Heart left ventricle (tissue), 16 donors: ENCODE data around the gene AKR1B1. TPM values are rescaled to one million over a fixed set of nuclear protein-coding genes. Genes with fewer than 3 reads are reported as not detected.

Experiments used
- ATAC-seq, 4 donors: fragments of 200-7000 bp; cut with Tn5 transposase; one replicate each; pipeline ENCODE4 v1.9.1; 2020 to 2022; ENCODE audit warnings: moderate library complexity in 4 of 4, mild to moderate bottlenecking in 3 of 4, moderate number of reproducible peaks in 1 of 4
- DNase-seq, 5 donors: peaks; one replicate each; pipeline ENCODE4 v3.0.0-alpha.2; 2020
- H3K27ac ChIP-seq, 12 donors: fragments of 200-600 bp; sonication (generic) in 4 of 12; one replicate each; pipeline versions ENCODE4 v1.5.0 to v1.8.0; 2016 to 2022; ENCODE audit warnings: mild to moderate bottlenecking in 2 of 12
- H3K27me3 ChIP-seq, 9 donors: fragments of 200-600 bp; sonication (generic) in 2 of 9; one replicate each; pipeline versions ENCODE4 v1.5.1 to v1.8.0; 2016 to 2022; ENCODE audit warnings: mild to moderate bottlenecking in 3 of 9
- H3K36me3 ChIP-seq, 9 donors: fragments of 200-600 bp; sonication (generic) in 2 of 9; one replicate each; pipeline versions ENCODE4 v1.5.0 to v1.8.0; 2018 to 2022; ENCODE audit warnings: mild to moderate bottlenecking in 2 of 9
- H3K4me1 ChIP-seq, 12 donors: fragments of 200-600 bp; sonication (generic) in 4 of 12; one replicate each; pipeline versions ENCODE4 v1.5.0 to v1.8.0; 2016 to 2022; ENCODE audit warnings: mild to moderate bottlenecking in 3 of 12
- H3K4me3 ChIP-seq, 12 donors: fragments of 200-600 bp; sonication (generic) in 4 of 12; one replicate each; pipeline versions ENCODE4 v1.5.0 to v1.8.0; 2017 to 2022; ENCODE audit warnings: mild to moderate bottlenecking in 9 of 12, moderate library complexity in 4 of 12
- H3K9me3 ChIP-seq, 12 donors: fragments of 200-600 bp; sonication (generic) in 4 of 12; one replicate each; pipeline versions ENCODE4 v1.5.0 to v1.8.0; 2016 to 2022; ENCODE audit warnings: mild to moderate bottlenecking in 1 of 12
- POLR2A ChIP-seq, 2 donors: fragments of 450-650 bp; IDR thresholded peaks; one replicate each; pipeline ENCODE4 v1.6.1; 2017; ENCODE audit warnings: antibody characterized with exemption in 2 of 2, mild to moderate bottlenecking in 2 of 2, moderate library complexity in 2 of 2
- WGBS, 4 donors: extraction: QIAGEN DNeasy Blood & Tissue Kit in 2 of 4; methylation state at CpG; one replicate each; pipeline versions ENCODE4 v1.1.5 to v1.1.7; 2013 to 2018; 5-methylcytosine and 5-hydroxymethylcytosine counted together
- intact Hi-C, 10 donors: fragments of 100-400 bp; cut with DNase I; formaldehyde crosslinking; loops; one replicate each; pipeline versions ENCODE4 v1.11.1 to v1.14.2; 2022
- long read RNA-seq, 3 donors: library from polyadenylated mRNA; unstranded; transcript quantifications; one replicate each; pipeline ENCODE4 v2.0.0, GENCODE V29; 2020 to 2021
- polyA plus RNA-seq, 2 donors: library from polyadenylated mRNA; stranded (reverse); fragments of 200-250 nt; gene quantifications; one replicate each; pipeline ENCODE4 v1.2.3, GENCODE V29; 2013
- total RNA-seq, 9 donors: library from RNA; depleted of rRNA in 2 of 9; stranded (reverse); fragments of >200 nt in 2 of 9; fragmentation: NEBNext Ultra II Directional in 3 of 9; extraction: Animal tissue kit (Norgen Biotek cat#: 25700) in 3 of 9; gene quantifications; one replicate each; pipeline versions ENCODE4 v1.1.0 to v1.2.4, GENCODE V29; 2016 to 2023
- TF ChIP-seq, protein P1 (sequence below), 12 donors: fragments of 200-600 bp; sonication (generic) in 4 of 12; IDR thresholded peaks; one replicate each; pipeline versions ENCODE4 v1.5.0 to v1.8.0; 2018 to 2022; ENCODE audit warnings: antibody characterized with exemption in 12 of 12, mild to moderate bottlenecking in 5 of 12
- donor health status: ischemic (EF 13 %, LVEDD 7.1; RV severe dilation, severe dysfunction).
- donor health status: healthy with polysubstance abuse.
- donor health status: DM: no; HTN: yes; CAD: no.
- donor health status: DM: no; HTN: no; CAD: no.
- donor health status: ischemic (EF 25% LVEDD 6.9; RV normal size, moderate dysfunction).
- donor health status: ischemic (EF 25% LVEDD 5.7; RV mildly dilated, moderate dysfunction).
- donor health status: healthy.
- donor health status: DM: yes; HTN: yes; CAD: no.
- donor health status: ischemic (EF 35%, LVEDD 5.7; RV mildly dilated, moderate dysfunction).
- donor health status: nonischemic (EF 11% LVEDD 7.7; RV severe dilation, severe dysfunction).
- donor health status: DM: yes; HTN: yes; CAD: no.
- donor health status: PGD.
- donor health status: ischemic (EF 29% LVEDD 5.4; RV normal size, mild dysfunction).
- donor health status: nonischemic (EF 23%, LVEDD 6.1; RV moderate dilation, normal function).

AKR1B1 gene
- total RNA-seq (100 to 1,000 TPM in 8 of 9 donors, 10 to 100 TPM in 1; 97.0 to 308 (median 185) TPM), polyA plus RNA-seq (100 to 1,000 TPM; 163 to 335 TPM)
- long read RNA-seq, donor 1, transcript AKR1B1-201 (10 exons, 1,409 nt) = major isoform, 214 of 233 reads
- long read RNA-seq, donor 1, partial matches to known transcripts = 12 of 233 reads
- long read RNA-seq, donor 1, other reads (novel, unspliced or antisense) = 6 of 233 reads
- long read RNA-seq, donor 2, transcript AKR1B1-201 (10 exons, 1,409 nt) = major isoform, 501 of 553 reads
- long read RNA-seq, donor 2, partial matches to known transcripts = 39 of 553 reads
- long read RNA-seq, donor 2, other reads (novel, unspliced or antisense) = 11 of 553 reads
- long read RNA-seq, donor 3, transcript AKR1B1-201 (10 exons, 1,409 nt) = major isoform, 228 of 262 reads
- long read RNA-seq, donor 3, partial matches to known transcripts = 18 of 262 reads
- long read RNA-seq, donor 3, other reads (novel, unspliced or antisense) = 12 of 262 reads

GRCh38 chr7:134458806-134459698 is at the start of gene AKR1B1:
AKR1B1 (minus strand) TSS chr7:134459100; CDS start chr7:134459062, 38 bp downstream.
- WGBS, 4 donors = 2 to 4% (median 2%) methylated on average over 21 to 61 of the region's 61 CpGs
- H3K4me1 ChIP-seq = peaks cover 0 to 35% (median 22%) of the 10 kb centered on the region in 12 donors
- H3K36me3 ChIP-seq = peaks cover 0 to 6% (median 4%) of the 10 kb centered on the region in 9 donors
- H3K27me3 ChIP-seq = no peaks in the 10 kb centered on the region
- DNase-seq = peak; percentile 92 to 96 (median 95)
- intact Hi-C loops = no loop called here
- ATAC-seq = peak; percentile 94 to 99 (median 98)
- peaks cover 0 to 3% (median 0%) of the 10 kb centered on the region in 12 donors for H3K9me3 ChIP-seq
- TF ChIP-seq, protein P1, sequence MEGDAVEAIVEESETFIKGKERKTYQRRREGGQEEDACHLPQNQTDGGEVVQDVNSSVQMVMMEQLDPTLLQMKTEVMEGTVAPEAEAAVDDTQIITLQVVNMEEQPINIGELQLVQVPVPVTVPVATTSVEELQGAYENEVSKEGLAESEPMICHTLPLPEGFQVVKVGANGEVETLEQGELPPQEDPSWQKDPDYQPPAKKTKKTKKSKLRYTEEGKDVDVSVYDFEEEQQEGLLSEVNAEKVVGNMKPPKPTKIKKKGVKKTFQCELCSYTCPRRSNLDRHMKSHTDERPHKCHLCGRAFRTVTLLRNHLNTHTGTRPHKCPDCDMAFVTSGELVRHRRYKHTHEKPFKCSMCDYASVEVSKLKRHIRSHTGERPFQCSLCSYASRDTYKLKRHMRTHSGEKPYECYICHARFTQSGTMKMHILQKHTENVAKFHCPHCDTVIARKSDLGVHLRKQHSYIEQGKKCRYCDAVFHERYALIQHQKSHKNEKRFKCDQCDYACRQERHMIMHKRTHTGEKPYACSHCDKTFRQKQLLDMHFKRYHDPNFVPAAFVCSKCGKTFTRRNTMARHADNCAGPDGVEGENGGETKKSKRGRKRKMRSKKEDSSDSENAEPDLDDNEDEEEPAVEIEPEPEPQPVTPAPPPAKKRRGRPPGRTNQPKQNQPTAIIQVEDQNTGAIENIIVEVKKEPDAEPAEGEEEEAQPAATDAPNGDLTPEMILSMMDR (IDR thresholded peaks at IDR 0.05) = peak; percentile 25 to 81 (median 61)
- TF ChIP-seq POLR2A (IDR thresholded peaks at IDR 0.05) = peak; percentile 66 to 88
- peak within 1 kb of the TSS; percentile 66 to 94 (median 88) for H3K27ac ChIP-seq
- H3K4me3 ChIP-seq = peak within 1 kb of the TSS; percentile 62 to 97 (median 85)

- intact Hi-C loops = no loop called here
- ATAC-seq = no peak
- Histone ChIP-seq H3K4me1 (no peaks in the 10 kb centered on the region), H3K4me3 (no peak overlapping the region), H3K9me3 (no peaks in the 10 kb centered on the region), H3K36me3 (no peaks in the 10 kb centered on the region), H3K27me3 (no peaks in the 10 kb centered on the region), H3K27ac (no peak overlapping the region)
- WGBS, 4 donors = 76 to 89% (median 86%) methylated on average over 4 of the region's 4 CpGs
- DNase-seq = no peak
- no peak for TF ChIP-seq POLR2A (IDR thresholded peaks at IDR 0.05)
- TF ChIP-seq, protein P1 (IDR thresholded peaks at IDR 0.05) = no peak
Measured at GRCh38 chr7:134505856-134506255, 47.0 kb upstream of the AKR1B1 start.

DNA sequence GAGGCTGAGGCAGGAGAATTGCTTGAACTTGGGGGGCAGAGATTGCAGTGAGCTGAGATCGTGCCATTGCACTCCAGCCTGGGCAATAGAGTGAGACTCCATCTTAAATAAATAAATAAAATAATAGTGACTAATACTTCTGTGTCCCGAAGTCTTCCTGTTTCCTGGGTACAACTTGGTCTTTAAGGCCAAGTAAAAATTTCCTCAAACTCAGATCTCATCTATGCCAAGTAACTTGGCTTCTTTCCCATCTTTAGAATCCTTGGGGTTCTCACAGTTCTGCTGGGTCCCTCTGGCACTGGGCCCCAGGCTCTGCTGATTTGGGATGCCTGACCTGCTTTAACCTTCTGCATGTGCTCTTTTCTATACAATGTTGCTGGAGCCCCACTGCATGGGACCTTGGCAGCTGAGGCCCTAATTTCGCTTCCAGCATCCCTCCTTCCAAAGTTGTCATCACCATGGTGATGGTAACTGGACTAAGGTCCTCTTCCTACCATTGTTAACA is 45.8 kb upstream of the AKR1B1 start:
- H3K4me1 ChIP-seq = no peaks in the 10 kb centered on the region
- 65 to 84% (median 68%) methylated on average over 3 of the region's 3 CpGs for WGBS, 4 donors
- no peaks in the 10 kb centered on the region for H3K9me3 ChIP-seq
- intact Hi-C loops = no loop called here
- ATAC-seq = peak in 1 of 4 donors; percentile 18
- no peaks in the 10 kb centered on the region for H3K27me3 ChIP-seq
- no peak for DNase-seq
- no peak overlapping the region for H3K4me3 ChIP-seq
- H3K27ac ChIP-seq = no peak overlapping the region
- TF ChIP-seq POLR2A (IDR thresholded peaks at IDR 0.05) = no peak
- TF ChIP-seq, protein P1 (IDR thresholded peaks at IDR 0.05) = no peak
- H3K36me3 ChIP-seq = no peaks in the 10 kb centered on the region
